Thoracic aorta (tissue), 2 donors: ENCODE data around the gene CLBA1. TPM values are rescaled to one million over a fixed set of nuclear protein-coding genes. Genes with fewer than 3 reads are reported as not detected.
A peak's percentile ranks its signal among the peaks of the same experiment; 100 is the strongest.

Experiments used
- ATAC-seq: fragments of 150-250 bp; one replicate; pipeline ENCODE4 v1.8.0; 2017; ENCODE audit warnings: low read depth; ENCODE audit not compliant: insufficient number of reproducible peaks, low FRiP score
- DNase-seq: peaks from one replicate; pipeline ENCODE4 v3.0.0-alpha.2; 2020; ENCODE audit warnings: low spot score
- H3K27ac ChIP-seq, 2 donors: fragments of 200-600 bp; sonication (generic); 1 replicate in 1 of 2; 2 replicates in 1 of 2; pipeline ENCODE4 v1.5.1; 2016; ENCODE audit warnings: mild to moderate bottlenecking in 2 of 2, moderate library complexity in 2 of 2
- H3K27me3 ChIP-seq: fragments of 200-600 bp; sonication (generic); replicated peaks from 2 replicates; pipeline ENCODE4 v1.6.0; 2016; ENCODE audit warnings: mild to moderate bottlenecking; ENCODE audit not compliant: insufficient read depth
- H3K36me3 ChIP-seq: fragments of 200-600 bp; sonication (generic); one replicate; pipeline ENCODE4 v1.5.1; 2016
- H3K4me1 ChIP-seq, 2 donors: fragments of 200-600 bp; sonication (generic); 1 replicate in 1 of 2; 2 replicates in 1 of 2; pipeline versions ENCODE4 v1.5.1 to v1.6.0; 2016; ENCODE audit warnings: low read depth in 2 of 2, mild to moderate bottlenecking in 1 of 2; ENCODE audit not compliant: control insufficient read depth in 1 of 2
- H3K4me3 ChIP-seq: fragments of 200-600 bp; sonication (generic); 2 replicates; pipeline ENCODE4 v1.5.1; 2016; ENCODE audit warnings: mild to moderate bottlenecking
- H3K9me3 ChIP-seq: fragments of 200-600 bp; sonication (generic); 2 replicates; pipeline ENCODE4 v1.5.1; 2016
- total RNA-seq, 2 donors: library from RNA; depleted of rRNA; stranded (reverse); fragments of >200 nt; gene quantifications; one replicate each; pipeline versions ENCODE4 v1.1.0 to v1.2.3, GENCODE V29; 2016
- TF ChIP-seq, protein P1 (sequence below): fragments of 200-600 bp; sonication (generic); IDR thresholded peaks from one replicate; pipeline ENCODE4 v1.5.1; 2019; ENCODE audit warnings: antibody characterized with exemption

CLBA1 gene
- total RNA-seq, 2 donors from 2014 or later = 3.1 to 4.6 TPM

DNA sequence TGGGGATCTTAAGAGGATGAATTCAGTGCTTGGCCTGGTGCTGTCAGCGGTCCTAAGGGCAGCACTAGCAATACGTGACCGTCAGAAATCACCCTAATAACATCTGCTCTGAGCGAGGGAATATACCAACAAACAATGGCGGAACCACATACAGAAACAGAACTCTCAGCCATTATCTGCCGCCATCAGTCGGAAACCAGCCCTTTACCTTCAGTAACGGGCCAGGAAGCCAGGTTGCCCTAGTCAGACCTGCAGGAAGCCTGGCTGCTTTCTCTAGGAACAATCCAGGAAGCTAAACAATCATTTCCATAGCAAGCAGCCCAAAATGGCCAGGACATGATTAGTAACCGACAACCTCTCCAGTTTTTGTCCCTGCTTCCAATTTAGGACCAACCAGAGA lies 29.7 kb downstream of the CLBA1 start:
- TF ChIP-seq, protein P1, sequence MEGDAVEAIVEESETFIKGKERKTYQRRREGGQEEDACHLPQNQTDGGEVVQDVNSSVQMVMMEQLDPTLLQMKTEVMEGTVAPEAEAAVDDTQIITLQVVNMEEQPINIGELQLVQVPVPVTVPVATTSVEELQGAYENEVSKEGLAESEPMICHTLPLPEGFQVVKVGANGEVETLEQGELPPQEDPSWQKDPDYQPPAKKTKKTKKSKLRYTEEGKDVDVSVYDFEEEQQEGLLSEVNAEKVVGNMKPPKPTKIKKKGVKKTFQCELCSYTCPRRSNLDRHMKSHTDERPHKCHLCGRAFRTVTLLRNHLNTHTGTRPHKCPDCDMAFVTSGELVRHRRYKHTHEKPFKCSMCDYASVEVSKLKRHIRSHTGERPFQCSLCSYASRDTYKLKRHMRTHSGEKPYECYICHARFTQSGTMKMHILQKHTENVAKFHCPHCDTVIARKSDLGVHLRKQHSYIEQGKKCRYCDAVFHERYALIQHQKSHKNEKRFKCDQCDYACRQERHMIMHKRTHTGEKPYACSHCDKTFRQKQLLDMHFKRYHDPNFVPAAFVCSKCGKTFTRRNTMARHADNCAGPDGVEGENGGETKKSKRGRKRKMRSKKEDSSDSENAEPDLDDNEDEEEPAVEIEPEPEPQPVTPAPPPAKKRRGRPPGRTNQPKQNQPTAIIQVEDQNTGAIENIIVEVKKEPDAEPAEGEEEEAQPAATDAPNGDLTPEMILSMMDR = no peak
- peaks cover 11 to 34% of the 10 kb centered on the region in 2 donors for H3K4me1 ChIP-seq
- H3K9me3 ChIP-seq = no peaks in the 10 kb centered on the region
- no peak for DNase-seq
- H3K27me3 ChIP-seq = no peaks in the 10 kb centered on the region
- no peak for ATAC-seq
- H3K4me3 ChIP-seq = no peak overlapping the region
- peaks cover 10% of the 10 kb centered on the region for H3K36me3 ChIP-seq
- H3K27ac ChIP-seq = no peak overlapping the region

DNA sequence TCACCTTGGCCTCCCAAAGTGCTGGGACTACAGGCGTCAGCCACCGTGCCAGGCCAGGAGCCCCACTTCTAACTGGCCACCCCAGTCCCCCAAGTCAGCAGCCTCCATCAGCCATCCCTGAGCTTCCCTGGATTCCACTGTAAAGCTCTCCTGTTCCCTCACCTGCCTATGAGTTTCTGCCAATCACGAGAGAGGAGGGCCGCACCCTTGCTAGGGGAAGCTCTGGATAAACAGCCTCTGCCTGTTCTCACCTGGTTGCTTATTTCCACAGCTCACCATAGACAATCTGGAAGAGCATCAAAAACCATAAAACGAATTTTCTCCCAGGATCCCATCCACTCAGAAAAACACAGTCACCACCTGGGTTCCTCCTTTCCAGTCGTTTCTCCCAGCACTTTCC lies 30.3 kb downstream of the CLBA1 start:
- ATAC-seq = no peak
- peaks cover 11 to 38% of the 10 kb centered on the region in 2 donors for H3K4me1 ChIP-seq
- TF ChIP-seq, protein P1 = no peak

DNA sequence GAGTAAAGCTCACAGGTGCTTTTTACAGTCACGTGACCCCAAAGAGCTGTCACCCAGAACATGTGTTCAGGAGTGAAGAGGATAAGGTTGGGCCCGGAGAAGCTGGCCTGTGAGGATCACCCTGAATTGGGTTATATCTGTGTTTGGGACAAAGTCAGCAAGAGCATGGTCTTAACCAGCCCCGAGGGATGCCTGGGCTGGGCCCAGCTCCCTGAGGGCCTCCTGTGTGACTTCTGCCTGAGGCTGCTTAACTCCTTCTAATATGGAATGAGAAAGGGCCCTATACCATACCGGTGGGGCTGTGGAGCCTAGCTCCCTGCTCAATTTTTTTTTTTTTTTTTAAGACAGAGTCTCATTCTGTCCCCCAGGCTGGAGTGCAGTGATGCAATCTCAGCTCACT lies 32.8 kb downstream of the CLBA1 start:
- Histone ChIP-seq H3K36me3 (no peaks in the 10 kb centered on the region), H3K4me3 (no peak overlapping the region), H3K27me3 (no peaks in the 10 kb centered on the region), H3K27ac (no peak overlapping the region), H3K9me3 (no peaks in the 10 kb centered on the region), H3K4me1 (peaks cover under 1 to 30% of the 10 kb centered on the region in 2 donors)
- TF ChIP-seq, protein P1 = no peak
- ATAC-seq (no peak), DNase-seq (no peak)

More for the DNA sequence above, 30.3 kb downstream of the CLBA1 start:
- Histone ChIP-seq H3K27ac (no peak overlapping the region), H3K4me3 (no peak overlapping the region), H3K36me3 (peaks cover 7% of the 10 kb centered on the region), H3K9me3 (no peaks in the 10 kb centered on the region), H3K27me3 (no peaks in the 10 kb centered on the region)
- no peak for DNase-seq

DNA sequence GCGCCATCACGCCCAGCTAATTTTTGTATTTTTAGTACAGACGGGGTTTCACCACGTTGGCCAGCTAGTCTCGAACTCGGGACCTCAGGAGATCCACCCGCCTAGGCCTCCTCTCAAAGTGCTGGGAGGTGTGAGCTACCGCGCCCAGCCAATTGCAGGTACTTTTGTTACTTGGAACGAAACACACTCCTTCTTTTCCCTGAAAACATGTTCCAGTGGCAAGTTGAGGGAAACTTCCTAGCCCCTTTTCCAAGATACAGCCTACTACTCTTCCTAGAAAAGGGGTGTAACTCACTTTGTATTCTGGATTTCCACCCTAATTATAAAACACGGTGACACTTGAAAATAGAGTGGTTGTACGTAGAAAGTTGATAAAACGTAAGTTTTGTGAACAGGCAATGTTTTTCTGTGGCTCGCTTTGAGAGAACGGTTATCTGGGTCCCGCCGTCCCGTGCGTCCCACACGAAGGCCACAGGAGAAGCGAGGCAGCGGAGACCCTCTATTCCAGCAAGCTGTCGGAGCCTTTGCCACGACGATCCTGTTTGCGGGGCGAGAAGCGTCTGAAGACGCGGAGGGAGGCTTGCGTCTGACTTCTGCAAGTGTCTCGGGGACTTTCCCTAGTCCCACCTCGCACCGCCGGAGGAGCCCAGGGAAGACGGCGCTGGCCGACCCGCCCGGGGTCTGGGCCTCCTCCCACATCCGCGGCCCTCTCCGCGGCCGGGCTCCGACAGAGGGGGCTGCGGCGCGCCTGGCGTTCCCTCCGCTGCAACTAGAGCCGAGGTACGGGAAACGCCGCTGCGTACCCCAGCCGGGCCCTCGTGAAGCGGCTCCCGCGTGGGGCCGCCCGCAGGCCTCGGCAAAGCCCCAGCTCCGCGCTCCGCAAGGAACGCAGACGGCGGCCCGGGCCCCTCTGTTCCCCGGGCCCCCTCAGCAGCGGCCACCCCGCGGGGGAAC lies 34.5 kb downstream of the CLBA1 start:
- TF ChIP-seq, protein P1 = no peak
- ATAC-seq = no peak
- H3K9me3 ChIP-seq = no peaks in the 10 kb centered on the region
- H3K4me1 ChIP-seq = peaks cover 0 to 28% of the 10 kb centered on the region in 2 donors
- H3K4me3 ChIP-seq = peak overlapping the region; percentile 83
- H3K27me3 ChIP-seq = no peaks in the 10 kb centered on the region
- DNase-seq = no peak
- peak overlapping the region in 1 of 2 donors; percentile 19 for H3K27ac ChIP-seq
- no peaks in the 10 kb centered on the region for H3K36me3 ChIP-seq

DNA sequence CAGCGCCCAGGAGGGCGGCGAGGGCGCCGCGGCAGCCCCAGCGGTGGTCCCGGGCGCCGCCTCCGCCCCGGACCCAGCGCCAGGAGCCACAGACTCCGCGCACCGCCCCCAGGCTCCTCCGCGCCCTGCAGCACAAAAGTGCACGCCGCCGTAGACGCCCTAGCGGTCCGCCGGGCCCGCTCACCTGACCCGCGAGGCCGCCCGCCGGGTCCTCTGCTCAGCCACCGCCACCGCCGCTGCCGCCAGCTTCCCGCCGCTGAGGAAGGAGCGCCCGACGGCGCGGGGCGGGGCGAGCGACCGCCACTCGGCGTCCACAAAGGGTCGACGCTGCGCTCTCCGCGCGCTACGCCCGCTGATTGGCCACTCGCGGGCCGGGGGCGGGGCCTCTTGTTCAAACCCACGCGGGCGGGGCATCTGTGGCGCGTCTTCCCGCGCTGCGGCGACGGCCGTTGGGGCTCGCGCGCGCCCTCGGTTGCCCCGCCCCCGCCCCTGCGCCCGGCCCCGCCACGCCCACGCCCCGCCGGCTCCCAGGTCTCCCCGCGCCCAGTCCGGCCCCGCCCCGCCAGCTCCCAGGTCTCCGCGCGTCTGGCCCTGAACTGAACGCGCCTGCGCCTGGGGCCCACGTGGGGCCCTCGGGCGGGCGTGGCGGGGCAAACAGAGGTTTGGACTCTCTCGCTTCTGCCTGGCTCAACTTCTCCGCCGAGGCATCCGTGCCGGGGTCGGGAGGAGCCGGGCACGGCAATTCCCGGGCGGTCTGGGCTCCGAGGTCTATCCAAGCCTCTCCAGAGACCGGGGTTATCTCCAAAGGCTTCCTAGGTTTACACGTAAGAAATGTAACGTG lies 35.4 kb downstream of the CLBA1 start, which contains the start of gene CDCA4:
CDCA4 (minus strand) TSS at position 269 of the 841 bp plus-strand sequence. CDS start 9,154 bp downstream, outside the sequence.
- ATAC-seq (peak; percentile 85), DNase-seq (peak; percentile 87)
- TF ChIP-seq, protein P1 = no peak
- H3K4me3 ChIP-seq = peak within 1 kb of the TSS; percentile 83
- H3K4me1 ChIP-seq = peaks cover 0 to 28% of the 10 kb centered on the region in 2 donors
- H3K27ac ChIP-seq = peak within 1 kb of the TSS; percentile 42 to 51
- no peaks in the 10 kb centered on the region for H3K36me3 ChIP-seq
- H3K9me3 ChIP-seq = no peaks in the 10 kb centered on the region
- H3K27me3 ChIP-seq = no peaks in the 10 kb centered on the region
